CD4-positive, alpha-beta T cell treated with Interleukin-4 for 4 hours (primary cell): ENCODE data around the gene PRKCG.

Experiments
- DNase-seq: peaks from one replicate; pipeline ENCODE4 v3.0.0-alpha.2; 2020

Gene PRKCG

GRCh38 chr19:53900191-53900860 lies 18.3 kb downstream of the PRKCG start:
- no peak for DNase-seq

- peak; percentile 43 for DNase-seq
These were observed 21.2 kb downstream of the PRKCG start for GRCh38 chr19:53903055-53903680.

- DNase-seq = peak; percentile 7
These were observed 22.9 kb downstream of the PRKCG start for GRCh38 chr19:53904909-53905308.

GRCh38 chr19:53905787-53906186 lies 23.8 kb downstream of the PRKCG start:
- DNase-seq = no peak

- DNase-seq = peak; percentile 47
These were observed 24.5 kb downstream of the PRKCG start for GRCh38 chr19:53906211-53907192.

- no peak for DNase-seq
These were observed 25.2 kb downstream of the PRKCG start for GRCh38 chr19:53907193-53907581.

GRCh38 chr19:53907690-53908089 lies 25.7 kb downstream of the PRKCG start:
- DNase-seq = no peak

GRCh38 chr19:53908106-53908934 lies 26.3 kb downstream of the PRKCG start:
- peak; percentile 17 for DNase-seq

- no peak for DNase-seq
These were observed 27.0 kb downstream of the PRKCG start, which contains the start of gene CACNG7 for GRCh38 chr19:53908935-53909415. TSS of gene CACNG7 (plus strand) at chr19:53909278. CDS start at chr19:53912832, 3,554 bp downstream.

GRCh38 chr19:53909471-53910169 lies 27.6 kb downstream of the PRKCG start:
- no peak for DNase-seq

GRCh38 chr19:53910170-53910518 lies 28.1 kb downstream of the PRKCG start:
- no peak for DNase-seq

GRCh38 chr19:53912653-53913052 lies 30.7 kb downstream of the PRKCG start:
- DNase-seq = no peak

GRCh38 chr19:53915000-53915399 lies 33.0 kb downstream of the PRKCG start:
- no peak for DNase-seq

GRCh38 chr19:53916004-53916403 lies 34.0 kb downstream of the PRKCG start:
- no peak for DNase-seq

- DNase-seq = no peak
These were observed 35.4 kb downstream of the PRKCG start for GRCh38 chr19:53917356-53917755.

- DNase-seq = no peak
These were observed 45.7 kb downstream of the PRKCG start for GRCh38 chr19:53927739-53928138.

GRCh38 chr19:53936029-53936428 lies 54.0 kb downstream of the PRKCG start:
- DNase-seq = no peak

- no peak for DNase-seq
These were observed 60.2 kb downstream of the PRKCG start for GRCh38 chr19:53942001-53942786.

GRCh38 chr19:53944416-53944815 lies 62.4 kb downstream of the PRKCG start:
- DNase-seq = no peak

GRCh38 chr19:53944933-53945332 lies 62.9 kb downstream of the PRKCG start:
- no peak for DNase-seq

- DNase-seq = no peak
These were observed 63.4 kb downstream of the PRKCG start for GRCh38 chr19:53945441-53945840.
